GM23338 (cell line): ENCODE results near the gene COPS2. TPM values are rescaled to one million over a fixed set of nuclear protein-coding genes. Genes with fewer than 3 reads are reported as not detected.

ENCODE experiments used
- ATAC-seq: fragments of 200-7000 bp; cut with Tn5 transposase; 3 replicates; pipeline ENCODE4 v1.9.1; 2020
- DNase-seq: peaks from one replicate; pipeline ENCODE4 v3.0.0-alpha.2; 2015; ENCODE audit warnings: low spot score
- H2AFZ ChIP-seq: fragments of 200-600 bp; sonication (generic); 2 replicates; pipeline ENCODE4 v1.8.0; 2016; ENCODE audit warnings: antibody characterized with exemption, mild to moderate bottlenecking, moderate library complexity
- H3F3A ChIP-seq: fragments of 200-600 bp; sonication (generic); replicated peaks from 2 replicates; pipeline ENCODE4 v1.8.0; 2017; ENCODE audit warnings: antibody characterized with exemption, mixed run types, low read depth
- H3K27ac ChIP-seq: fragments of 200-600 bp; sonication (generic); 2 replicates; pipeline ENCODE4 v1.6.1; 2016; ENCODE audit warnings: low read depth
- H3K27me3 ChIP-seq: fragments of 200-600 bp; sonication (generic); 2 replicates; pipeline ENCODE4 v1.8.0; 2016; ENCODE audit warnings: mild to moderate bottlenecking, mixed run types, moderate library complexity; ENCODE audit not compliant: insufficient read depth
- H3K36me3 ChIP-seq: fragments of 200-600 bp; sonication (generic); 2 replicates; pipeline ENCODE4 v1.8.0; 2016; ENCODE audit warnings: mild to moderate bottlenecking; ENCODE audit not compliant: insufficient read depth
- H3K4me1 ChIP-seq: fragments of 200-600 bp; sonication (generic); 2 replicates; pipeline ENCODE4 v1.8.0; 2016; ENCODE audit warnings: mild to moderate bottlenecking, moderate library complexity; ENCODE audit not compliant: insufficient read depth
- H3K4me2 ChIP-seq: fragments of 200-600 bp; sonication (generic); 2 replicates; pipeline ENCODE4 v1.7.1; 2017; ENCODE audit warnings: mixed run types
- H3K4me3 ChIP-seq: fragments of 200-600 bp; sonication (generic); 2 replicates; pipeline ENCODE4 v1.6.1; 2016; ENCODE audit warnings: mixed run types
- H3K79me2 ChIP-seq: fragments of 200-600 bp; sonication (generic); replicated peaks from 2 replicates; pipeline ENCODE4 v1.8.0; 2017; ENCODE audit warnings: mild to moderate bottlenecking; ENCODE audit not compliant: insufficient read depth
- H3K9me2 ChIP-seq: fragments of 200-600 bp; sonication (generic); 2 replicates; pipeline ENCODE4 v1.8.0; 2017; ENCODE audit not compliant: insufficient read depth
- H4K20me1 ChIP-seq: fragments of 200-600 bp; sonication (generic); replicated peaks from 2 replicates; pipeline ENCODE4 v1.8.0; 2017; ENCODE audit warnings: mild to moderate bottlenecking; ENCODE audit not compliant: insufficient read depth
- H3K27ac Mint-ChIP-seq: 2 replicates; pipeline ENCODE4 v1.8.0; 2020; ENCODE audit warnings: inconsistent platforms, mild to moderate bottlenecking, moderate library complexity, mixed read lengths
- H3K27me3 Mint-ChIP-seq: 3 replicates; pipeline ENCODE4 v1.8.0; 2022; ENCODE audit warnings: low read depth, mild to moderate bottlenecking, moderate library complexity, mixed read lengths, inconsistent platforms; ENCODE audit not compliant: insufficient read depth, poor library complexity
- H3K36me3 Mint-ChIP-seq: 3 replicates; pipeline ENCODE4 v1.8.0; 2021; ENCODE audit warnings: low read depth, mild to moderate bottlenecking, inconsistent platforms, moderate library complexity, mixed read lengths
- H3K4me1 Mint-ChIP-seq: 3 replicates; pipeline ENCODE4 v1.8.0; 2020; ENCODE audit warnings: mild to moderate bottlenecking, inconsistent platforms, mixed read lengths
- H3K4me3 Mint-ChIP-seq: 3 replicates; pipeline ENCODE4 v1.8.0; 2021; ENCODE audit warnings: moderate library complexity, mild to moderate bottlenecking, inconsistent platforms, mixed read lengths
- H3K9me3 Mint-ChIP-seq: 3 replicates; pipeline ENCODE4 v1.8.0; 2020; ENCODE audit warnings: moderate library complexity, mild to moderate bottlenecking, inconsistent platforms, mixed read lengths
- CREB1 ChIP-seq: fragments of 250-450 bp; sonication (Bioruptor Pico); IDR thresholded peaks from 2 replicates; pipeline ENCODE4 v1.5.0; 2020; ENCODE audit warnings: low read depth, mild to moderate bottlenecking, moderate library complexity
- EZH2 ChIP-seq: fragments of 200-600 bp; sonication (generic); IDR thresholded peaks from one replicate; pipeline ENCODE4 v1.8.0; 2017; ENCODE audit warnings: antibody characterized with exemption, mild to moderate bottlenecking, low read depth; ENCODE audit not compliant: unreplicated experiment
- EZH2phosphoT487 ChIP-seq: fragments of 200-600 bp; sonication (generic); IDR thresholded peaks from one replicate; pipeline ENCODE4 v1.8.1; 2018; ENCODE audit warnings: antibody characterized with exemption; ENCODE audit not compliant: unreplicated experiment
- JUNB ChIP-seq: IDR thresholded peaks from one replicate; pipeline ENCODE4 v1.6.1; 2016; ENCODE audit warnings: antibody characterized with exemption; ENCODE audit not compliant: unreplicated experiment
- POLR2AphosphoS5 ChIP-seq: IDR thresholded peaks from 2 replicates; pipeline ENCODE4 v1.6.1; 2016; ENCODE audit warnings: antibody characterized with exemption, low read depth
- STAT1 ChIP-seq: IDR thresholded peaks from one replicate; pipeline ENCODE4 v1.6.1; 2016; ENCODE audit warnings: antibody characterized with exemption; ENCODE audit not compliant: unreplicated experiment
- ZNF114 ChIP-seq: fragments of 250-450 bp; sonication (Bioruptor Pico); IDR thresholded peaks from 2 replicates; pipeline ENCODE4 v1.5.0; 2020; ENCODE audit warnings: mild to moderate bottlenecking, moderate library complexity
- ZNF331 ChIP-seq: fragments of 250-450 bp; sonication (Bioruptor Pico); IDR thresholded peaks from 2 replicates; pipeline ENCODE4 v1.5.0; 2020; ENCODE audit warnings: low read depth, mild to moderate bottlenecking, moderate library complexity
- polyA plus RNA-seq: library from polyadenylated mRNA; unstranded; fragments of >200 nt; fragmentation: Nextera tagmentation; extraction: Ambion mirVana; gene quantifications from 2 replicates; pipeline ENCODE4 v1.2.1, GENCODE V29; 2016
- total RNA-seq: library from RNA; depleted of rRNA; stranded (reverse); fragments of >200 nt; shearing (Covaris generic); gene quantifications from 2 replicates; pipeline ENCODE4 v1.2.3, GENCODE V29; 2014
- TF ChIP-seq, protein P1 (sequence below): fragments of 250-450 bp; sonication (Bioruptor Pico); IDR thresholded peaks from 2 replicates; pipeline ENCODE4 v1.5.0; 2020; ENCODE audit warnings: mild to moderate bottlenecking, moderate library complexity
- TF ChIP-seq, protein P2 (sequence below): IDR thresholded peaks from 2 replicates; pipeline ENCODE4 v1.6.1; 2016; ENCODE audit warnings: antibody characterized with exemption
- TF ChIP-seq, protein P3 (sequence below), 2 experiments: fragments of 200-600 bp in 1 of 2; sonication (generic) in 1 of 2; conservative IDR thresholded peaks; 2 replicates each; pipeline versions ENCODE4 v1.5.1 to v1.6.1; 2016 to 2017; ENCODE audit warnings: antibody characterized with exemption in 2 of 2, low read depth in 2 of 2, mild to moderate bottlenecking in 2 of 2, moderate library complexity in 1 of 2

Gene COPS2
- total and polyA plus RNA-seq, 2 experiments from 2014 or later, result 38.7 to 67.3 TPM

DNA sequence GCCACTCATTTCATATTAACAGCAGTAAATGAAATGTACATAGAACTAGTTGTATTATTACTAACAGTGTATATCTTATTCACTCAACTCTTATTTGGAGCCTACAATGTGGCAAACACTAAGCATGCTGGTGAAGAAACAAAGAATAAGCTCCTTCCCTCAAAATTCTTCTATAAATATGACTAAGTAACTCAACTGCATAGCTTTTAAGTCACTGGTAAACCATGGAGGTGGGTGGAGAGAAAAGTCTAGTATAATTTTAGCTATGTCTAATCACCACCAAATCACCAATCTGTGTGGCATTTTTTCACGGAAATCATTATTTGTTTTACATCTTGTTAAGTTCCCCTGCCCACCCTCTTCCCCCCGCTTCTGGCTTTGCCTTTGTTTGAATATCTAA lies 17.5 kb downstream of the COPS2 start (continued):
- TF ChIP-seq, protein P1, sequence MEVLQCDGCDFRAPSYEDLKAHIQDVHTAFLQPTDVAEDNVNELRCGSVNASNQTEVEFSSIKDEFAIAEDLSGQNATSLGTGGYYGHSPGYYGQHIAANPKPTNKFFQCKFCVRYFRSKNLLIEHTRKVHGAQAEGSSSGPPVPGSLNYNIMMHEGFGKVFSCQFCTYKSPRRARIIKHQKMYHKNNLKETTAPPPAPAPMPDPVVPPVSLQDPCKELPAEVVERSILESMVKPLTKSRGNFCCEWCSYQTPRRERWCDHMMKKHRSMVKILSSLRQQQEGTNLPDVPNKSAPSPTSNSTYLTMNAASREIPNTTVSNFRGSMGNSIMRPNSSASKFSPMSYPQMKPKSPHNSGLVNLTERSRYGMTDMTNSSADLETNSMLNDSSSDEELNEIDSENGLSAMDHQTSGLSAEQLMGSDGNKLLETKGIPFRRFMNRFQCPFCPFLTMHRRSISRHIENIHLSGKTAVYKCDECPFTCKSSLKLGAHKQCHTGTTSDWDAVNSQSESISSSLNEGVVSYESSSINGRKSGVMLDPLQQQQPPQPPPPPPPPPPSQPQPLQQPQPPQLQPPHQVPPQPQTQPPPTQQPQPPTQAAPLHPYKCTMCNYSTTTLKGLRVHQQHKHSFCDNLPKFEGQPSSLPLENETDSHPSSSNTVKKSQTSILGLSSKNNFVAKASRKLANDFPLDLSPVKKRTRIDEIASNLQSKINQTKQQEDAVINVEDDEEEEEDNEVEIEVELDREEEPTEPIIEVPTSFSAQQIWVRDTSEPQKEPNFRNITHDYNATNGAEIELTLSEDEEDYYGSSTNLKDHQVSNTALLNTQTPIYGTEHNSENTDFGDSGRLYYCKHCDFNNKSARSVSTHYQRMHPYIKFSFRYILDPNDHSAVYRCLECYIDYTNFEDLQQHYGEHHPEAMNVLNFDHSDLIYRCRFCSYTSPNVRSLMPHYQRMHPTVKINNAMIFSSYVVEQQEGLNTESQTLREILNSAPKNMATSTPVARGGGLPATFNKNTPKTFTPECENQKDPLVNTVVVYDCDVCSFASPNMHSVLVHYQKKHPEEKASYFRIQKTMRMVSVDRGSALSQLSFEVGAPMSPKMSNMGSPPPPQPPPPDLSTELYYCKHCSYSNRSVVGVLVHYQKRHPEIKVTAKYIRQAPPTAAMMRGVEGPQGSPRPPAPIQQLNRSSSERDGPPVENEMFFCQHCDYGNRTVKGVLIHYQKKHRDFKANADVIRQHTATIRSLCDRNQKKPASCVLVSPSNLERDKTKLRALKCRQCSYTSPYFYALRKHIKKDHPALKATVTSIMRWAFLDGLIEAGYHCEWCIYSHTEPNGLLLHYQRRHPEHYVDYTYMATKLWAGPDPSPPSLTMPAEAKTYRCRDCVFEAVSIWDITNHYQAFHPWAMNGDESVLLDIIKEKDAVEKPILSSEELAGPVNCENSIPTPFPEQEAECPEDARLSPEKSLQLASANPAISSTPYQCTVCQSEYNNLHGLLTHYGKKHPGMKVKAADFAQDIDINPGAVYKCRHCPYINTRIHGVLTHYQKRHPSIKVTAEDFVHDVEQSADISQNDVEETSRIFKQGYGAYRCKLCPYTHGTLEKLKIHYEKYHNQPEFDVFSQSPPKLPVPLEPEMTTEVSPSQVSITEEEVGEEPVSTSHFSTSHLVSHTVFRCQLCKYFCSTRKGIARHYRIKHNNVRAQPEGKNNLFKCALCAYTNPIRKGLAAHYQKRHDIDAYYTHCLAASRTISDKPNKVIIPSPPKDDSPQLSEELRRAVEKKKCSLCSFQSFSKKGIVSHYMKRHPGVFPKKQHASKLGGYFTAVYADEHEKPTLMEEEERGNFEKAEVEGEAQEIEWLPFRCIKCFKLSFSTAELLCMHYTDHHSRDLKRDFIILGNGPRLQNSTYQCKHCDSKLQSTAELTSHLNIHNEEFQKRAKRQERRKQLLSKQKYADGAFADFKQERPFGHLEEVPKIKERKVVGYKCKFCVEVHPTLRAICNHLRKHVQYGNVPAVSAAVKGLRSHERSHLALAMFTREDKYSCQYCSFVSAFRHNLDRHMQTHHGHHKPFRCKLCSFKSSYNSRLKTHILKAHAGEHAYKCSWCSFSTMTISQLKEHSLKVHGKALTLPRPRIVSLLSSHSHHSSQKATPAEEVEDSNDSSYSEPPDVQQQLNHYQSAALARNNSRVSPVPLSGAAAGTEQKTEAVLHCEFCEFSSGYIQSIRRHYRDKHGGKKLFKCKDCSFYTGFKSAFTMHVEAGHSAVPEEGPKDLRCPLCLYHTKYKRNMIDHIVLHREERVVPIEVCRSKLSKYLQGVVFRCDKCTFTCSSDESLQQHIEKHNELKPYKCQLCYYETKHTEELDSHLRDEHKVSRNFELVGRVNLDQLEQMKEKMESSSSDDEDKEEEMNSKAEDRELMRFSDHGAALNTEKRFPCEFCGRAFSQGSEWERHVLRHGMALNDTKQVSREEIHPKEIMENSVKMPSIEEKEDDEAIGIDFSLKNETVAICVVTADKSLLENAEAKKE (CRISPR knock-in tag), result no peak

DNA sequence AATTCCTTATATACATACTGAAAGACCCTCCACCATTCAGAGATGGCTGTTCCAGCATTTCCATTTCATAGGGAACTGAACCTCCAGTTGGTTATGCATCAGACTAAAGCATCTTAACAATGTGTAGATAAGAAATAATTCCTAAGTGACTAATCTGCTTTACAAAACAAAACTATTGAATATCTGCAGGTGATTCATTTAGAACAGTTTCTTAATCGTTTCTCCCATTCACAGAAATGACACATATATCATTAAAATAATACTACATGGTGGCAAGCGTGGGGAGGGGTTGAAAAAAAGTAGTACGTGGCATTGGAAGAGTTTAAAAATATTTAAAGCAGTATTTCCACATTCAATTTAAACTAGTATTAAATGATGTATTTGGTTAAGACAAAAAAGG lies 19.5 kb downstream of the COPS2 start:
- H3K4me2 ChIP-seq, result no peak overlapping the region
- ATAC-seq (no peak), DNase-seq (no peak)
- H2AFZ ChIP-seq, result no peak overlapping the region
- no peak overlapping the region for H3K27ac ChIP-seq
- H4K20me1 ChIP-seq, result peaks cover 12% of the 10 kb centered on the region
- no peaks in the 10 kb centered on the region for H3K4me1 Mint-ChIP-seq
- H3K27me3 ChIP-seq, result no peaks in the 10 kb centered on the region
- no peak overlapping the region for H3K4me3 ChIP-seq
- H3K79me2 ChIP-seq, result peaks cover 15% of the 10 kb centered on the region; the same call in 1 of the 2 replicates
- H3K4me1 ChIP-seq, result no peaks in the 10 kb centered on the region
- peaks cover 57% of the 10 kb centered on the region for H3K36me3 ChIP-seq
- no peak overlapping the region for H3K27ac Mint-ChIP-seq
- no peaks in the 10 kb centered on the region for H3K9me2 ChIP-seq
- no peaks in the 10 kb centered on the region for H3K27me3 Mint-ChIP-seq
- no peaks in the 10 kb centered on the region for H3K9me3 Mint-ChIP-seq
- peaks cover 56% of the 10 kb centered on the region for H3K36me3 Mint-ChIP-seq
- no peak overlapping the region for H3K4me3 Mint-ChIP-seq
- no peaks in the 10 kb centered on the region for H3F3A ChIP-seq
- TF ChIP-seq, protein P2, sequence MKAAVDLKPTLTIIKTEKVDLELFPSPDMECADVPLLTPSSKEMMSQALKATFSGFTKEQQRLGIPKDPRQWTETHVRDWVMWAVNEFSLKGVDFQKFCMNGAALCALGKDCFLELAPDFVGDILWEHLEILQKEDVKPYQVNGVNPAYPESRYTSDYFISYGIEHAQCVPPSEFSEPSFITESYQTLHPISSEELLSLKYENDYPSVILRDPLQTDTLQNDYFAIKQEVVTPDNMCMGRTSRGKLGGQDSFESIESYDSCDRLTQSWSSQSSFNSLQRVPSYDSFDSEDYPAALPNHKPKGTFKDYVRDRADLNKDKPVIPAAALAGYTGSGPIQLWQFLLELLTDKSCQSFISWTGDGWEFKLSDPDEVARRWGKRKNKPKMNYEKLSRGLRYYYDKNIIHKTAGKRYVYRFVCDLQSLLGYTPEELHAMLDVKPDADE, result no peak
- TF ChIP-seq ZNF114 (no peak), ZNF331 (CRISPR knock-in tag) (no peak), EZH2phosphoT487 (no peak), JUNB (no peak), EZH2 (no peak), POLR2AphosphoS5 (no peak), CREB1 (CRISPR knock-in tag) (no peak), STAT1 (no peak)
- TF ChIP-seq, protein P3, sequence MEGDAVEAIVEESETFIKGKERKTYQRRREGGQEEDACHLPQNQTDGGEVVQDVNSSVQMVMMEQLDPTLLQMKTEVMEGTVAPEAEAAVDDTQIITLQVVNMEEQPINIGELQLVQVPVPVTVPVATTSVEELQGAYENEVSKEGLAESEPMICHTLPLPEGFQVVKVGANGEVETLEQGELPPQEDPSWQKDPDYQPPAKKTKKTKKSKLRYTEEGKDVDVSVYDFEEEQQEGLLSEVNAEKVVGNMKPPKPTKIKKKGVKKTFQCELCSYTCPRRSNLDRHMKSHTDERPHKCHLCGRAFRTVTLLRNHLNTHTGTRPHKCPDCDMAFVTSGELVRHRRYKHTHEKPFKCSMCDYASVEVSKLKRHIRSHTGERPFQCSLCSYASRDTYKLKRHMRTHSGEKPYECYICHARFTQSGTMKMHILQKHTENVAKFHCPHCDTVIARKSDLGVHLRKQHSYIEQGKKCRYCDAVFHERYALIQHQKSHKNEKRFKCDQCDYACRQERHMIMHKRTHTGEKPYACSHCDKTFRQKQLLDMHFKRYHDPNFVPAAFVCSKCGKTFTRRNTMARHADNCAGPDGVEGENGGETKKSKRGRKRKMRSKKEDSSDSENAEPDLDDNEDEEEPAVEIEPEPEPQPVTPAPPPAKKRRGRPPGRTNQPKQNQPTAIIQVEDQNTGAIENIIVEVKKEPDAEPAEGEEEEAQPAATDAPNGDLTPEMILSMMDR (conservative IDR thresholded peaks at IDR 0.05; ENCODE audit: low read depth in 2 of 2), result no peak
